PC-9 (cell line): ENCODE data around the gene LRRC8A. TPM values are rescaled to one million over a fixed set of nuclear protein-coding genes. Genes with fewer than 3 reads are reported as not detected.
"Not testable (repeated sequence)": the region's sequence is repeated elsewhere in the genome, so short reads cannot be mapped to it uniquely, and the experiment has no call there.

Experiments
- BruUV-seq: library from RNA; stranded (reverse); fragments of 400-500 nt; replicated peaks from 2 replicates; lab custom pipeline; 2021; lab: Mats Ljungman, UMichigan
- CTCF ChIA-PET: fragments of 300-600 bp; sonication (Branson Sonifier 250); formaldehyde crosslinking; loops from one replicate; lab custom pipeline; 2022; ENCODE audit warnings: antibody characterized with exemption; lab: Charles Lee
- POLR2A ChIA-PET: fragments of 300-600 bp; sonication (Branson Sonifier 250); formaldehyde crosslinking; loops from one replicate; lab custom pipeline; 2022; ENCODE audit warnings: antibody characterized with exemption; ENCODE audit not compliant: unreplicated experiment; lab: Charles Lee
- DNase-seq, 2 experiments: peaks; one replicate each; pipeline versions ENCODE4 v3.0.0 to v3.0.0-alpha.2; 2015 to 2022; ENCODE audit warnings: mixed read lengths in 1 of 2
- H2AFZ ChIP-seq: fragments of 200-600 bp; sonication (generic); 2 replicates; pipeline ENCODE4 v1.8.1; 2017; ENCODE audit warnings: antibody characterized with exemption
- H3F3A ChIP-seq: fragments of 200-600 bp; sonication (generic); 2 replicates; pipeline ENCODE4 v1.8.1; 2017; ENCODE audit warnings: antibody characterized with exemption, mild to moderate bottlenecking, low read depth; ENCODE audit not compliant: insufficient read depth
- H3K27ac ChIP-seq: fragments of 200-600 bp; sonication (generic); 2 replicates; pipeline ENCODE4 v1.6.1; 2016; ENCODE audit warnings: mixed run types
- H3K27me3 ChIP-seq: fragments of 200-600 bp; sonication (generic); 2 replicates; pipeline ENCODE4 v1.6.1; 2016; ENCODE audit warnings: low read depth, mixed run types; ENCODE audit not compliant: insufficient read depth
- H3K36me3 ChIP-seq: fragments of 200-600 bp; sonication (generic); 2 replicates; pipeline ENCODE4 v1.6.1; 2016; ENCODE audit warnings: low read depth, mixed run types
- H3K4me1 ChIP-seq: fragments of 200-600 bp; sonication (generic); replicated peaks from 2 replicates; pipeline ENCODE4 v1.6.1; 2016; ENCODE audit warnings: mixed run types; ENCODE audit not compliant: insufficient read depth
- H3K4me2 ChIP-seq: fragments of 200-600 bp; sonication (generic); 2 replicates; pipeline ENCODE4 v1.6.1; 2017; ENCODE audit warnings: mixed run types
- H3K4me3 ChIP-seq: fragments of 200-600 bp; sonication (generic); 2 replicates; pipeline ENCODE4 v1.6.1; 2016; ENCODE audit warnings: mixed run types
- H3K79me2 ChIP-seq: fragments of 200-600 bp; sonication (generic); 2 replicates; pipeline ENCODE4 v1.6.1; 2017; ENCODE audit warnings: low read depth, mixed run types
- H3K9me2 ChIP-seq: fragments of 200-600 bp; sonication (generic); 2 replicates; pipeline ENCODE4 v1.8.1; 2017; ENCODE audit warnings: mild to moderate bottlenecking; ENCODE audit not compliant: insufficient read depth
- H3K9me3 ChIP-seq: fragments of 200-600 bp; sonication (generic); 2 replicates; pipeline ENCODE4 v1.8.1; 2016; ENCODE audit warnings: low read depth; ENCODE audit not compliant: insufficient read depth
- H4K20me1 ChIP-seq: fragments of 200-600 bp; sonication (generic); 2 replicates; pipeline ENCODE4 v1.8.1; 2017; ENCODE audit not compliant: insufficient read depth
- CTCF ChIP-seq: fragments of 200-600 bp; sonication (generic); conservative IDR thresholded peaks from 2 replicates; pipeline ENCODE4 v1.6.1; 2017; ENCODE audit warnings: mixed run types, antibody characterized with exemption, mild to moderate bottlenecking, moderate library complexity
- EZH2 ChIP-seq: fragments of 200-600 bp; sonication (generic); IDR thresholded peaks from 2 replicates; pipeline ENCODE4 v1.8.0; 2017; ENCODE audit warnings: antibody characterized with exemption, low read depth
- intact Hi-C: fragments of 100-400 bp; cut with micrococcal nuclease; formaldehyde crosslinking; loops from one replicate; pipeline ENCODE4 v1.10.0; 2022; ENCODE audit not compliant: unreplicated experiment
- total RNA-seq: library from RNA; stranded (reverse); gene quantifications from 2 replicates; pipeline ENCODE4 v1.2.3, GENCODE V29; 2021

LRRC8A gene
- total RNA-seq, 1 experiment from 2014 or later, result 90.3 TPM

- no peaks in the 10 kb centered on the region for H3K79me2 ChIP-seq
- BruUV-seq, result no TSS peak
- TF ChIP-seq CTCF (no peak), EZH2 (no peak)
- 0 out of 2 replicates have a peak, but pooled peaks cover 5% of the 10 kb centered on the region for H3F3A ChIP-seq
- ChIA-PET POLR2A (no interaction called here), CTCF (no interaction called here)
- no peak for DNase-seq
- no peaks in the 10 kb centered on the region for H3K4me1 ChIP-seq
- H3K9me3 ChIP-seq, result no peaks in the 10 kb centered on the region
- H3K27me3 ChIP-seq, result no peaks in the 10 kb centered on the region
- no peak overlapping the region for H2AFZ ChIP-seq
- intact Hi-C loops, result no loop called here
- no peak overlapping the region for H3K27ac ChIP-seq
- no peaks in the 10 kb centered on the region for H3K36me3 ChIP-seq
- H3K9me2 ChIP-seq, result no peaks in the 10 kb centered on the region
- H3K4me2 ChIP-seq, result no peak overlapping the region
- H3K4me3 ChIP-seq, result no peak overlapping the region
- no peaks in the 10 kb centered on the region for H4K20me1 ChIP-seq
These were observed 41.4 kb upstream of the LRRC8A start for GRCh38 chr9:128840524-128840923.

GRCh38 chr9:128841694-128842492 is 40.0 kb upstream of the LRRC8A start:
- H3K79me2 ChIP-seq, result no peaks in the 10 kb centered on the region
- no peaks in the 10 kb centered on the region for H3K9me3 ChIP-seq
- H3K27ac ChIP-seq, result no peak overlapping the region
- no peaks in the 10 kb centered on the region for H3K36me3 ChIP-seq
- no peaks in the 10 kb centered on the region for H3K4me1 ChIP-seq
- POLR2A ChIA-PET, result no interaction called here
- no peak overlapping the region for H3K4me3 ChIP-seq
- DNase-seq, result no peak
- no peak overlapping the region for H2AFZ ChIP-seq
- H3F3A ChIP-seq, result 0 out of 2 replicates have a peak, but pooled peaks cover 5% of the 10 kb centered on the region
- CTCF ChIA-PET, result no interaction called here
- BruUV-seq, result no TSS peak
- TF ChIP-seq CTCF (no peak), EZH2 (no peak)
- intact Hi-C loops, result no loop called here
- no peak overlapping the region for H3K4me2 ChIP-seq
- no peaks in the 10 kb centered on the region for H3K9me2 ChIP-seq
- H3K27me3 ChIP-seq, result no peaks in the 10 kb centered on the region
- H4K20me1 ChIP-seq, result no peaks in the 10 kb centered on the region

- H3K4me2 ChIP-seq, H3K9me2 ChIP-seq, H2AFZ ChIP-seq, CTCF ChIA-PET, H3K4me3 ChIP-seq, BruUV-seq, H3K27ac ChIP-seq, POLR2A ChIA-PET, H4K20me1 ChIP-seq, DNase-seq, H3K4me1 ChIP-seq, H3F3A ChIP-seq, H3K79me2 ChIP-seq, H3K36me3 ChIP-seq, H3K9me3 ChIP-seq, intact Hi-C loops, H3K27me3 ChIP-seq: not testable (repeated sequence)
These were observed 38.8 kb upstream of the LRRC8A start for GRCh38 chr9:128843171-128843570.
